Measurements from ENCODE around the gene CCDC66.
A peak's percentile ranks its signal among the peaks of the same experiment; 100 is the strongest.
"Not testable (repeated sequence)": the region's sequence is repeated elsewhere in the genome, so short reads cannot be mapped to it uniquely, and the experiment has no call there.

Gene CCDC66

GRCh38 chr3:56556908-56557830, at the start of gene CCDC66:
Gene CCDC66, plus strand, starts transcription at chr3:56557175. Its CDS starts 68 bp downstream, at chr3:56557243.
- peak; percentile 91 to 93 for DNase-seq

- no peak for DNase-seq
Observed at GRCh38 chr3:56519641-56520040, 37.3 kb upstream of the CCDC66 start.

- DNase-seq, result no peak
Observed at GRCh38 chr3:56522374-56522773, 34.6 kb upstream of the CCDC66 start.

- DNase-seq, result no peak
Observed at GRCh38 chr3:56525291-56525690, 31.7 kb upstream of the CCDC66 start.

GRCh38 chr3:56536735-56537134, 20.2 kb upstream of the CCDC66 start:
- DNase-seq, result no peak

- peak in 1 of 2 donors; percentile 19 for DNase-seq
Observed at GRCh38 chr3:56547486-56547885, 9.5 kb upstream of the CCDC66 start.

- no peak for DNase-seq
Observed at GRCh38 chr3:56557831-56558170, 826 bp downstream of the CCDC66 start.

- DNase-seq, result no peak
Observed at GRCh38 chr3:56573501-56573900, 16.5 kb downstream of the CCDC66 start.

GRCh38 chr3:56581941-56582340, 25.0 kb downstream of the CCDC66 start:
- not testable (repeated sequence) for DNase-seq

- DNase-seq, result not testable (repeated sequence)
Observed at GRCh38 chr3:56584275-56584674, 27.3 kb downstream of the CCDC66 start.

GRCh38 chr3:56590814-56591213, 33.8 kb downstream of the CCDC66 start:
- no peak for DNase-seq

GRCh38 chr3:56591262-56591661, 34.3 kb downstream of the CCDC66 start:
- DNase-seq, result no peak

GRCh38 chr3:56593455-56594158, 36.6 kb downstream of the CCDC66 start:
- DNase-seq, result no peak

GRCh38 chr3:56595975-56596840, 39.2 kb downstream of the CCDC66 start:
- DNase-seq, result no peak

- not testable (repeated sequence) for DNase-seq
Observed at GRCh38 chr3:56608479-56608878, 51.5 kb downstream of the CCDC66 start.

GRCh38 chr3:56610669-56611335, 53.8 kb downstream of the CCDC66 start:
- DNase-seq, result no peak

- no peak for DNase-seq
Observed at GRCh38 chr3:56611364-56611763, 54.4 kb downstream of the CCDC66 start.

- no peak for DNase-seq
Observed at GRCh38 chr3:56612146-56612545, 55.2 kb downstream of the CCDC66 start.

- DNase-seq, result no peak
Observed at GRCh38 chr3:56613016-56613415, 56.0 kb downstream of the CCDC66 start.

GRCh38 chr3:56616478-56617006, 59.6 kb downstream of the CCDC66 start:
- DNase-seq, result no peak

GRCh38 chr3:56620371-56620770, 63.4 kb downstream of the CCDC66 start:
- no peak for DNase-seq

- no peak for DNase-seq
Observed at GRCh38 chr3:56621681-56622080, 64.7 kb downstream of the CCDC66 start.
